AG04449 (cell line): Measurements from ENCODE around the gene ADGRL2.

ENCODE experiments used
- CTCF ChIA-PET: fragments of 350-600 bp; formaldehyde crosslinking; extraction: SDS; loops from one replicate; lab custom pipeline; 2021; ENCODE audit warnings: antibody characterized with exemption; lab: Yijun Ruan, JAX
- POLR2A ChIA-PET: fragments of 400-600, 350-600 bp; formaldehyde crosslinking; extraction: SDS; loops from one replicate; lab custom pipeline; 2020; ENCODE audit warnings: antibody characterized with exemption, inconsistent platforms; lab: Yijun Ruan, JAX
- DNase-seq: peaks from one replicate; pipeline ENCODE4 v3.0.0-alpha.2; 2010; ENCODE audit warnings: low read depth, low spot score
- H3K4me3 ChIP-seq: 2 replicates; pipeline ENCODE4 v1.5.1; 2011; ENCODE audit warnings: low read depth, mild to moderate bottlenecking, control low read depth, low read length
- CTCF ChIP-seq: IDR thresholded peaks from one replicate; pipeline ENCODE4 v1.5.1; 2011; ENCODE audit warnings: mild to moderate bottlenecking, moderate library complexity, low read length, control low read depth, inconsistent platforms; ENCODE audit not compliant: insufficient read depth; ENCODE audit errors: missing control alignments

Gene ADGRL2

GRCh38 chr1:81827942-81828341 is 27.2 kb downstream of the ADGRL2 start:
- ChIA-PET POLR2A (no interaction called here), CTCF (no interaction called here)
- no peak for TF ChIP-seq CTCF
- H3K4me3 ChIP-seq, result no peak overlapping the region
- no peak for DNase-seq

- CTCF ChIA-PET, result no interaction called here
- H3K4me3 ChIP-seq, result no peak overlapping the region
- TF ChIP-seq CTCF, result no peak
- POLR2A ChIA-PET, result interaction anchor here (0.6 kb wide), 1 partner anchor 707 kb away, joined by 3 read pairs; no protein-coding TSS in a partner anchor
- peak; percentile 73 for DNase-seq
Measured at GRCh38 chr1:81832573-81832972, 31.8 kb downstream of the ADGRL2 start.

GRCh38 chr1:81833722-81834121 is 33.0 kb downstream of the ADGRL2 start:
- no peak for TF ChIP-seq CTCF
- CTCF ChIA-PET, result no interaction called here
- DNase-seq, result no peak
- no peak overlapping the region for H3K4me3 ChIP-seq
- POLR2A ChIA-PET, result no interaction called here

GRCh38 chr1:81834268-81834667 is 33.5 kb downstream of the ADGRL2 start:
- POLR2A ChIA-PET, result no interaction called here
- no peak overlapping the region for H3K4me3 ChIP-seq
- no peak for DNase-seq
- no peak for TF ChIP-seq CTCF
- CTCF ChIA-PET, result no interaction called here

- CTCF ChIA-PET, result no interaction called here
- no peak for TF ChIP-seq CTCF
- POLR2A ChIA-PET, result no interaction called here
- no peak overlapping the region for H3K4me3 ChIP-seq
- no peak for DNase-seq
Measured at GRCh38 chr1:81834921-81835698, 34.4 kb downstream of the ADGRL2 start.

GRCh38 chr1:81836007-81836626 is 35.4 kb downstream of the ADGRL2 start:
- CTCF ChIA-PET, result no interaction called here
- POLR2A ChIA-PET, result no interaction called here
- no peak for DNase-seq
- no peak for TF ChIP-seq CTCF
- no peak overlapping the region for H3K4me3 ChIP-seq
